Neuron (in vitro differentiated cells): Measurements from ENCODE around the gene STK26.
"Not testable (repeated sequence)": the region's sequence is repeated elsewhere in the genome, so short reads cannot be mapped to it uniquely, and the experiment has no call there.

Experiments used
- H2AFZ ChIP-seq: one replicate; pipeline ENCODE4 v1.6.1; 2013; ENCODE audit warnings: low read depth, mild to moderate bottlenecking, inconsistent platforms, low read length, moderate library complexity
- H3K27me3 ChIP-seq: one replicate; pipeline ENCODE4 v1.6.1; 2013; ENCODE audit warnings: low read length; ENCODE audit not compliant: insufficient read depth
- H3K36me3 ChIP-seq: one replicate; pipeline ENCODE4 v1.6.1; 2013; ENCODE audit warnings: low read length; ENCODE audit not compliant: insufficient read depth
- H3K4me1 ChIP-seq: one replicate; pipeline ENCODE4 v1.6.1; 2013; ENCODE audit warnings: low read length; ENCODE audit not compliant: insufficient read depth
- H3K4me3 ChIP-seq: 2 replicates; pipeline ENCODE4 v1.5.1; 2013; ENCODE audit warnings: mild to moderate bottlenecking, low read length, moderate library complexity
- H3K9me3 ChIP-seq: one replicate; pipeline ENCODE4 v1.6.1; 2013; ENCODE audit warnings: low read length

STK26 gene

DNA sequence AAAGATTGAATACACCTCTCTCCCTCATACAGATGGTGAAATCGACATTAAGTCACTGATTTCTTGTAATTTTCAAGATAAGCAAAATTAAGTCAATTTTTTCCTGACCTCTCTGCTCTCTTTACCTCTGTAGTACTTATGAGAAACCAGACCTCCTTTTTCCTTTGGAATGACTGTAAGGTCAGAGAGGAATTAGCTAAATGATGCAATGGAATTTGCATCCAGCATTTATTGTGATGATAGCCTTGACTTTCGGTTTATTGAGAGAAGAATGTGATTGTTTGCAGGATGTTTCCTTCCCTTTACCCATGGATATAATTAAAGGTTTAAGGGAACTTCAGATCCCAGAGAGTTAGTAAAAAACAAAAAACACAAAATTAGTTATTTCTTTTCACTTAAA lies 22.4 kb downstream of the STK26 start:
- Histone ChIP-seq H3K27me3 (peaks cover 11% of the 10 kb centered on the region), H3K4me3 (no peak overlapping the region), H3K4me1 (no peaks in the 10 kb centered on the region), H2AFZ (no peak overlapping the region), H3K9me3 (no peaks in the 10 kb centered on the region), H3K36me3 (no peaks in the 10 kb centered on the region)

DNA sequence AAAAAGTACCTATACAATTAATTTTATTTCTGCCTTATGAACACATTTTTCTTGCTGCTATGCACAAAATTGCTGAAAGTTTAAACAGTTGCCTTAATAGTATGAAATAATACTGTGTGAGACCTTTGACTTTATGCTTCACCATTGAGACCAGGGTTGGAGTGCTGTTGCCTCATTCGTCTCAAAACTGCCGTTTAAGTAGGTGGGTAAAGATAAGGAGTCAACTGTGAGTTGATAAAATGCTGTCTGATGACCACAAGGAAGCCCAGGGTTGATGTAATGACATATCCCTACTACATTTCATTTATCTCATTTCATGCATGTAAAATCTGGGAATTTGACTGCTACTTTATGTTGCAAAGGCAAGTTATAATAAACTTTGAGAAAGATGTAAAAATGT lies 23.4 kb downstream of the STK26 start:
- peaks cover 5% of the 10 kb centered on the region for H3K27me3 ChIP-seq
- H3K4me3 ChIP-seq, result no peak overlapping the region
- no peak overlapping the region for H2AFZ ChIP-seq
- no peaks in the 10 kb centered on the region for H3K9me3 ChIP-seq
- no peaks in the 10 kb centered on the region for H3K4me1 ChIP-seq
- H3K36me3 ChIP-seq, result no peaks in the 10 kb centered on the region

DNA sequence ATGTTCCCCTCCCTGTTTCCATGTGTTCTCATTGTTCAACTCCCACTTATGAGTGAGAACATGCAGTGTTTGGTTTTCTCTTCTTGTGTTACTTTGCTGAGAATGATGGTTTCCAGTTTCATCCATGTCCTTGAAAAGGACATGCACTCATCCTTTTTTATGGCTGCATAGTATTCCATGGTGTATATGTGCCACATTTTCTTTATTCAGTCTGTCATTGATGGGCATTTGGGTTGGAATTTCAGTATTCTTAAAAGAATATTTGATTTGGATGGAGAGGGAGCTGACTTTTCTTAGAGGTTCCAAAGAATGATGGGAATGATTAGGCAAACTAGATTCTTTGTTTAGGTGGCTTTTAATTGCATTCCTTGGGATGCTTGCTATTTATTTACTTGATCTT lies 28.7 kb downstream of the STK26 start:
- not testable (repeated sequence) for H3K9me3 ChIP-seq, H3K36me3 ChIP-seq, H3K27me3 ChIP-seq, H3K4me3 ChIP-seq, H2AFZ ChIP-seq, H3K4me1 ChIP-seq

DNA sequence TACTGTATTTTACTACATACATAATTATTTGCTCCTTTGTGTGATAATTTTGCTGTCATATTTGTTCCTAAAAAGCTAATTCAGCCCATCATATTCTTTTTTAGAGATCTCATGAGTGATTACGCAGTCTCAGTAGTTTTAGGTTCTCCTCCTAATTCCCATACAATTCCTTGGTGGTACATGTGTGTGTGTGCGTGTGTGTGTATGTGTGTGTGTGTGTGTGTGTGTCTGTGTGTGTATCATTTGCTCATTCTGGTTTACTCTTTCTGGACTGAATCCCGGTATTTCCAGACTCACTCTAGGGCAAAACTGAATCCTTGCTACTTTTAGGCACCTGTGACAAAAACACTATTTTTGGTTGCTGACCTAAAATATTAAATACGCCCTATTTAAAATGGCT lies 34.9 kb downstream of the STK26 start:
- Histone ChIP-seq H3K9me3 (no peaks in the 10 kb centered on the region), H3K4me3 (no peak overlapping the region), H3K4me1 (no peaks in the 10 kb centered on the region), H3K27me3 (peaks cover 4% of the 10 kb centered on the region), H2AFZ (no peak overlapping the region), H3K36me3 (no peaks in the 10 kb centered on the region)

DNA sequence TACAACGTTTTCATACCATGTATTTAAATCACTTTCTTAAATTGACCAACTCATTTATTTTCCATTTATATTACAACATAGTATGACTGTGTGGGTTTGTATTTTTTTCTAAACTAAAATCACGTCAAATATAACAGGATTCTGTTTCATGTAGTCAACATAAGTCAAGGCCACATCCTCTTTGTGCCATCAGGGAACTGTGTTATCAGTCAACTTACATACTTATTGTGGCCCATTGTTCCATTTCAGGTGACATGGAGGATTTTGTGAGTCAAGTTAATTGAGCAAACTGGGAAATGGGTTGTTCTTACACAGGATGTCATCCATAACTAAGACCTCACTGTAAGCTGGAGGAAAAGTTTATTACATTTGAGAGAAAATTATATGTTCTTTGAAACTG lies 35.9 kb downstream of the STK26 start:
- no peak overlapping the region for H3K4me3 ChIP-seq
- H3K9me3 ChIP-seq, result no peaks in the 10 kb centered on the region
- no peaks in the 10 kb centered on the region for H3K4me1 ChIP-seq
- no peak overlapping the region for H2AFZ ChIP-seq
- H3K36me3 ChIP-seq, result no peaks in the 10 kb centered on the region
- peaks cover 4% of the 10 kb centered on the region for H3K27me3 ChIP-seq

DNA sequence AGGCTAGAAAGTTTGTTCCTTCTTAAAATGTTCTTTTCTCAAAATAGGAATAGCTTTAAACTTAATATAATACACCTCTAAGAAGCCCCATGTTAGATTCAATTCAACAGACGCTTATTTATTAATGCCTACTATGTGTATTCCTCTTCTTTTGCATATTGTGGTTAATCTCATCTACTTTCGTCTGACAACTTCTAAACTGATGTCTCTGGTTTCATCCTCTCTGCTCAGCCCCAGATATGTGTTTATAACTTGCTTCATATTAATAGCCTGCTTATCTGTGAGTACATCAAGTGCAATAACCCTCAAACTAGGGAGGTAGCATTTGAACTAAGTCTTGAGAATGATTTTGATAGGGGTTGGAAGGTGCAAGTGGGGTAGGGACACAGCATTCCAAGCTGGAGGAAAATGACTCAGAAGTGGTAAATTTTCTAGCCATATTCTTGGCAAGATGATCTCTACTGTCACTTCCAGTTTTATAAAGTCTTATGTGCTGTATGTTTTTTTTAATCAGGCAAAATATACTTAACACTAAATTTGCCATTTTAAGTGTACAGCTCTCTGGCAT lies 37.0 kb downstream of the STK26 start:
- Histone ChIP-seq H3K27me3 (peaks cover 4% of the 10 kb centered on the region), H3K4me3 (no peak overlapping the region), H3K4me1 (no peaks in the 10 kb centered on the region), H3K9me3 (no peaks in the 10 kb centered on the region), H2AFZ (no peak overlapping the region), H3K36me3 (no peaks in the 10 kb centered on the region)

DNA sequence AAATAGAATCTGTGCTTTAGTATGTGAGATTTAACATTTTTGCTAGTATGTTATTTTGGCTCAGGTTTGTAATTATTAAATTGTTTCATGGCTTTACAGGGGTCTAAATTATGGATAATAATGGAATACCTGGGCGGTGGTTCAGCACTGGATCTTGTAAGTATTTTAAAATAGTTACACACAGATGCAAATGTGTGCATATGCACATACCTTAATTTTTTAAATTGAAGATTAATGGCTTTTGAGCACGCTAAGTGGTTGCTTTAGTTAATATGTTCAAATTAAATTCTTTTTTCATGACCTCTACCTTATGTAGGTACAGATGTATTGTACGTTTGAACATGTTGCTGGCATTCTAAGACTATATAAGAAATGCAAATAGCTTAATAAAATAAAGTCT lies 40.2 kb downstream of the STK26 start:
- Histone ChIP-seq H3K4me3 (no peak overlapping the region), H3K36me3 (no peaks in the 10 kb centered on the region), H2AFZ (no peak overlapping the region), H3K9me3 (no peaks in the 10 kb centered on the region), H3K4me1 (no peaks in the 10 kb centered on the region), H3K27me3 (peaks cover 3% of the 10 kb centered on the region)

DNA sequence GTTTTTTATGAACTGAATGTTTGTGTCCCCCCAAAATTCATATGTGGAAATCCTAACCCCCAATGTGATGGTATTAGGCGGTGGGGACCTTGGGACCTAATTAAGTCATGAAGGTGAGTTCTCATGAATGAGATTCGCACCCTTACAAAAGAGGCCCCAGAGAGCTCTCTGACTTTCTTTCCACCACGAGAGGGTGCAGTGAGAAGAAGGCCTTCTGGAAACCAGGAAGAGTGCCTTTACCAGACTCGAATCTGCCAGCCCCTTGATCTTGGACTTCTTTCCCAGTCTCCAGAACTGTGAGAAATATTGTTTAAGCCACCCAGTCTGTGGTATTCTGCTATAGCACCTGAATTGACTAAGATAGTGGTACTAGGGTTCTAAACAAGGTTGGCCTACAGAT lies 40.8 kb downstream of the STK26 start:
- Histone ChIP-seq H3K4me1 (no peaks in the 10 kb centered on the region), H3K36me3 (no peaks in the 10 kb centered on the region), H3K27me3 (peaks cover 3% of the 10 kb centered on the region), H3K9me3 (no peaks in the 10 kb centered on the region), H3K4me3 (no peak overlapping the region), H2AFZ (no peak overlapping the region)

DNA sequence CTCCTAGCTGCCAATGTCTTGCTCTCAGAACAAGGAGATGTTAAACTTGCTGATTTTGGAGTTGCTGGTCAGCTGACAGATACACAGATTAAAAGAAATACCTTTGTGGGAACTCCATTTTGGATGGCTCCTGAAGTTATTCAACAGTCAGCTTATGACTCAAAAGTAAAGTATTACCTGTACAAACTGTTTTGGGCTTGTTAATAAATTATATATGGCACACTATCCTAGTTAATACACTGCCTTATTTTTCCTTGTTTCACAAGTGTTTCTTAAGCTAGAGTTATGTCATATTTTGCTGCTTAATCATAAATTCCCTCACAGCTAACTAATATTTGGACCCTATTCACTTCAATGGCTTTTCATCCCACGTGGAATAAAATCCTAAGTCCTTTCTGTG lies 45.3 kb downstream of the STK26 start:
- Histone ChIP-seq H3K9me3 (no peaks in the 10 kb centered on the region), H2AFZ (no peak overlapping the region), H3K4me3 (no peak overlapping the region), H3K4me1 (no peaks in the 10 kb centered on the region), H3K27me3 (peaks cover 3% of the 10 kb centered on the region), H3K36me3 (no peaks in the 10 kb centered on the region)

DNA sequence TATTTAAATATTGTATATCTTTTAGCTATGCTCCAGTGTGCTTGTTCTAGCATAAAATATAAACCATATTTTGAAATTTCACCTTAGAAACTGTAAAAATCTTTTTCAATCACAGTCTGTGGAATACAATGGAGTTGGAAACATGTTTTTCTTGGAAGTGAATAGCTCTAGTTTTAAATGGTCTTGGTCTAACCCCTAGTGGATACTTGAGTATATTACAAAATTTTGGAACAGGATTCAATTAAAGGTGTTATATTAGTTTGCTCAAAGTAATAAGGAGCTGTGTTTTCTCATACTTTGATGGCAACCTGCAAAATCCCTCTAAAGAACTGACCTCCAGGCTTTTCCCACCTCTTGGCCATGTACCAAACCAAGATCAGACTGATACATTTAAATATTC lies 48.2 kb downstream of the STK26 start:
- Histone ChIP-seq H3K9me3 (no peaks in the 10 kb centered on the region), H2AFZ (no peak overlapping the region), H3K27me3 (peaks cover 3% of the 10 kb centered on the region), H3K36me3 (no peaks in the 10 kb centered on the region), H3K4me3 (no peak overlapping the region), H3K4me1 (no peaks in the 10 kb centered on the region)

DNA sequence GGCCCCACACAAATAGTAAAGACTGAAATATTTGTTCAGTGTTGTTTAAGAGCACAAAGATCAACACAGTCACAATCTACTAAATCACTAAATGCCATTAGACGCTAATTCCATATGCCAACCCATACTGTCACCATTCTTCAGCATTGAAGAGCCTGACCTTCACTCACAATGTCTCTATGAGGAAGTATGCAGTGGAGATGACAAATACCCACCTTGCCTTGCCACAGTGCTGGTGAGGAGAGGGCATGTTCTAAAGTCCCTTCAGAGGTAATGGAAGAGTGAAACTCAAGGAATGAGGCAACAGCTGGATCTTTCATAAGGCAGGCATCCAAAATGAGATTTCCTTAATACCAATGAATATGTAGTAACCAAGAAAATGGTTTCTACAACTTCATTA lies 54.3 kb downstream of the STK26 start:
- Histone ChIP-seq H2AFZ (no peak overlapping the region), H3K4me3 (no peak overlapping the region), H3K27me3 (peaks cover 6% of the 10 kb centered on the region), H3K9me3 (no peaks in the 10 kb centered on the region), H3K4me1 (no peaks in the 10 kb centered on the region), H3K36me3 (no peaks in the 10 kb centered on the region)

DNA sequence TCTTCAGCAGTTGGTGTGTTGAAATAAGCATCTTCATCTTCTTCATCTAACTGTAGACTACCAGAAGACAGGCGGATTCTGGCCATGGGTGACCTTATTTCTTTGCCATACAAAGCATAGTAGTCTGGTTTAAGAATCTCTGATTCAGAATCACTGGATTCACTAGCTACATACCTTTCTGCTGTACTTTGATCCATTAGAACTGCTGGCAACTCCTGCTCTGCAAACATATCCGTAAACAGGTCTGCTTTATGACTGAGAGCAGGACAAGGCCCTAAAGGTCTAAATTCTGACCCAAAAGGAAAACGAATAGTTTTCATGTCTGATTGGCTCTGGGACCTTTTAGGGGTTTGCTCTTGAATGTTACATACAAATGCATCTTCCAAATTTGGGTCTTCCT lies 54.8 kb downstream of the STK26 start:
- Histone ChIP-seq H3K27me3 (peaks cover 6% of the 10 kb centered on the region), H3K4me3 (no peak overlapping the region)

DNA sequence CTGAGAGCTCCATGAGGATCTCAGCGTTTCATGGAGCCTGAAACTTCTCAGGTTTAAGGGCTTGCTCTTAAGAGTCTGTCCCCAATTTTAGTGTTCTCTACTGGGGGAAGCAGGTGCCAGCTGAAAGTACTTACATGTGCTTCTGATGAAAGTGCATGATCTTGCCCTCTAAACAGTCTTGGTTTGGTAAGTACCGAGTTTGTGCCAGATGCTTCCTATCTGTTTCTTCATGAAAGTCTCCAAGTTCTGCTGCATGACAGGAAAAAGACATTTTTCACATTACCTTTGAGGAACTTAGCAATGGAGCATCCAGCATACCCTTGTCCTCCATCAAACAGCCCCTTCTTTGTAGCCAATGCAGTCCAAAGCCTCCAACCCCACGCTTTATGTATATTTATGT lies 62.7 kb downstream of the STK26 start:
- Histone ChIP-seq H3K9me3 (no peaks in the 10 kb centered on the region), H3K36me3 (no peaks in the 10 kb centered on the region), H2AFZ (no peak overlapping the region), H3K4me3 (no peak overlapping the region), H3K27me3 (peaks cover 23% of the 10 kb centered on the region), H3K4me1 (no peaks in the 10 kb centered on the region)

More for the DNA sequence above, 54.8 kb downstream of the STK26 start:
- no peaks in the 10 kb centered on the region for H3K4me1 ChIP-seq
- no peaks in the 10 kb centered on the region for H3K36me3 ChIP-seq
- no peak overlapping the region for H2AFZ ChIP-seq
- no peaks in the 10 kb centered on the region for H3K9me3 ChIP-seq

DNA sequence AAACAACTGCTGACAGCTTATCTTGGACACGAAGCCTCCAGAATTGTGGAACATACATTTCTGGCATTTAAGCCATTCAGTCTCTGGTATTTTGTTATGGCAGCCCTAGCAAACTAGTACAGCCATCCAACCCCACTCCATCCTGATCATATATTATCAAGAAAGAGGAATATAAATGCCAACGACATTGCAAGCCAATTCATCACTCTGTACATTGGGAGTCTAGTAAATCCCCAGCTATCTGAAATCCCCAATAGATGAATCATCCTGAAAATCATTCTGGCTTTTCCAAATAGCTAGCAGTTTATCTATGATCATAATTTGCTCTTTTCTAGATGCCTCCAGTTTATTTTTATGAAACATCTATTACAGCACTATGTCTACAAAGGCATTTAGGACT lies 63.6 kb downstream of the STK26 start:
- Histone ChIP-seq H3K36me3 (no peaks in the 10 kb centered on the region), H3K4me3 (no peak overlapping the region), H3K4me1 (no peaks in the 10 kb centered on the region), H2AFZ (no peak overlapping the region), H3K9me3 (no peaks in the 10 kb centered on the region), H3K27me3 (peaks cover 23% of the 10 kb centered on the region)
